LNCaP clone FGC (cell line): ENCODE results near the gene MGAT3.

Source experiments
- DNase-seq: peaks from one replicate; pipeline ENCODE4 v3.0.0-alpha.2; 2011; ENCODE audit warnings: low read depth
- H3K4me3 ChIP-seq: 2 replicates; pipeline ENCODE4 v1.5.1; 2011; ENCODE audit warnings: mild to moderate bottlenecking, low read depth, low read length, control low read depth
- CTCF ChIP-seq: IDR thresholded peaks from 2 replicates; pipeline ENCODE4 v1.5.1; 2012; ENCODE audit warnings: mild to moderate bottlenecking; ENCODE audit not compliant: control insufficient read depth, insufficient read depth; ENCODE audit errors: extremely low read depth

Gene MGAT3

GRCh38 chr22:39463931-39464390 is 7.1 kb downstream of the MGAT3 start:
- TF ChIP-seq CTCF, result no peak
- DNase-seq, result peak; percentile 1

GRCh38 chr22:39466228-39467006 is 9.6 kb downstream of the MGAT3 start:
- no peak for TF ChIP-seq CTCF
- no peak overlapping the region for H3K4me3 ChIP-seq
- no peak for DNase-seq

More at GRCh38 chr22:39463931-39464390, 7.1 kb downstream of the MGAT3 start:
- no peak overlapping the region for H3K4me3 ChIP-seq

- no peak for DNase-seq
- no peak for TF ChIP-seq CTCF
- no peak overlapping the region for H3K4me3 ChIP-seq
Measured at GRCh38 chr22:39467390-39467895, 10.6 kb downstream of the MGAT3 start.

GRCh38 chr22:39468487-39469325 is 11.9 kb downstream of the MGAT3 start:
- H3K4me3 ChIP-seq, result no peak overlapping the region
- DNase-seq, result no peak
- no peak for TF ChIP-seq CTCF

- no peak overlapping the region for H3K4me3 ChIP-seq
- no peak for DNase-seq
- TF ChIP-seq CTCF, result no peak
Measured at GRCh38 chr22:39469326-39469680, 12.5 kb downstream of the MGAT3 start.

- no peak for TF ChIP-seq CTCF
- DNase-seq, result no peak
- H3K4me3 ChIP-seq, result no peak overlapping the region
Measured at GRCh38 chr22:39469681-39470450, 13.1 kb downstream of the MGAT3 start.
